ENCODE data around the gene KIF1A.

GRCh38 chr2:240723851-240724250 is 96.2 kb downstream of the KIF1A start:
- TF ChIP-seq FOXP4 (CRISPR knock-in tag; IDR thresholded peaks at IDR 0.05) (no peak), E2F5 (CRISPR knock-in tag; IDR thresholded peaks at IDR 0.05) (no peak), GRHL2 (CRISPR knock-in tag; IDR thresholded peaks at IDR 0.05; ENCODE audit: insufficient replicate concordance, severe bottlenecking) (no peak), MAX (CRISPR knock-in tag; IDR thresholded peaks at IDR 0.05) (no peak), CTCF (IDR thresholded peaks at IDR 0.05) (no peak), IRF2 (CRISPR knock-in tag; IDR thresholded peaks at IDR 0.05; ENCODE audit: borderline replicate concordance, low read depth) (no peak), ETV6 (CRISPR knock-in tag; IDR thresholded peaks at IDR 0.05) (no peak), NFYB (CRISPR knock-in tag; conservative IDR thresholded peaks at IDR 0.05; ENCODE audit: low read depth) (no peak), ZNF512 (CRISPR knock-in tag; IDR thresholded peaks at IDR 0.05; ENCODE audit: borderline replicate concordance) (no peak)
